ENCODE results near the gene YRDC.

The YRDC gene

DNA sequence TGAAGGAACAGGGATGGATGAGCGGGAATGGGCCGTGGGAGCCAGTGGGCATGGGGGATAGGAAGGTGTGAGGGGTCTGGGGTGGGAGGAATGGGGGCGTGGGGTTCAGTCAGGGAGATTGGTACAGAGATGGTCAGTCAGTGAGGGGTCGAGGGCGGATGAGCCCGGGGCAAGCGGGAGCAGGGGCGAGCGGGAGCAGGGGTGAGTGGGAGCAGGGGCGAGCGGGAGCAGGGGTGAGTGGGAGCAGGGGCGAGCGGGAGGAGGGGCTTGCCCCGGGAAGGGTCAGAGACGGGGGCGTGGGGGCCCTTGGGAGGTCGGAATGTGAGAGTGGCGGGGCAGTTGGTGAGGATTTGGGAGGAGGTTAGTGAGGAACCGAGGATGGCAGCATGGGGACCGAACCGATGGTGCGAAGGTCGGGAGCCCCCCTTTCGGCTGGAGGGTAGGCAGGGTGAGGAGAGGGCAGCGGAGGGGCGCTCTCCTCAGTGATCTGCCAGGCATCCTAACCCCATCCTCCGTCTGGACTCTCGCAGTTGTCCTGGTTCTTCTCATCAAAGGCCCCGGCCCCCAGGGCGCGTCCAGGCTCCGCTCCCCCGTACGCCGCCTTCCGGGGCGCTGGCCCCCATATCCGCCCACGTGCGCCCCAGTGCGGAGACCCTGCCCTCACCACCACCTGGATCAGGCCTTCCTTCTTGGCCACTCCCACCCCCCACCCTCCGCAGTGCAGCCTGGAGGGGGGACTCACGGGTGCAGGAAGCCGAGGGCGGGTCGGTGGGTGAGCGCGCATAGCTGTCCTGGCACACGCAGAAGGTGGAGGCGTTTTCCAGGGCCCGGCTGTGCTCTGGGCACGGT lies 54.3 kb downstream of the YRDC start:
- ATAC-seq (ENCODE audit: low read depth) (no peak), DNase-seq (ENCODE audit: low spot score) (no peak)
- Histone ChIP-seq H3K36me3 (ENCODE audit: low read depth) (no peaks in the 10 kb centered on the region), H3K4me3 (ENCODE audit: severe bottlenecking) (no peak overlapping the region), H3K4me1 (ENCODE audit: insufficient read depth, poor library complexity, severe bottlenecking) (no peaks in the 10 kb centered on the region), H3K27me3 (ENCODE audit: insufficient read depth, poor library complexity, severe bottlenecking) (peaks cover 46% of the 10 kb centered on the region), H3K9me3 (ENCODE audit: severe bottlenecking) (no peaks in the 10 kb centered on the region), H3K27ac (ENCODE audit: poor library complexity, severe bottlenecking) (no peak overlapping the region)
- TF ChIP-seq, protein P1, sequence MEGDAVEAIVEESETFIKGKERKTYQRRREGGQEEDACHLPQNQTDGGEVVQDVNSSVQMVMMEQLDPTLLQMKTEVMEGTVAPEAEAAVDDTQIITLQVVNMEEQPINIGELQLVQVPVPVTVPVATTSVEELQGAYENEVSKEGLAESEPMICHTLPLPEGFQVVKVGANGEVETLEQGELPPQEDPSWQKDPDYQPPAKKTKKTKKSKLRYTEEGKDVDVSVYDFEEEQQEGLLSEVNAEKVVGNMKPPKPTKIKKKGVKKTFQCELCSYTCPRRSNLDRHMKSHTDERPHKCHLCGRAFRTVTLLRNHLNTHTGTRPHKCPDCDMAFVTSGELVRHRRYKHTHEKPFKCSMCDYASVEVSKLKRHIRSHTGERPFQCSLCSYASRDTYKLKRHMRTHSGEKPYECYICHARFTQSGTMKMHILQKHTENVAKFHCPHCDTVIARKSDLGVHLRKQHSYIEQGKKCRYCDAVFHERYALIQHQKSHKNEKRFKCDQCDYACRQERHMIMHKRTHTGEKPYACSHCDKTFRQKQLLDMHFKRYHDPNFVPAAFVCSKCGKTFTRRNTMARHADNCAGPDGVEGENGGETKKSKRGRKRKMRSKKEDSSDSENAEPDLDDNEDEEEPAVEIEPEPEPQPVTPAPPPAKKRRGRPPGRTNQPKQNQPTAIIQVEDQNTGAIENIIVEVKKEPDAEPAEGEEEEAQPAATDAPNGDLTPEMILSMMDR (IDR thresholded peaks at IDR 0.05; ENCODE audit: poor library complexity, severe bottlenecking) = no peak
